H1 (cell line): ENCODE measurements around the gene BEAN1. TPM values are rescaled to one million over a fixed set of nuclear protein-coding genes. Genes with fewer than 3 reads are reported as not detected.

Experiments
- CTCF ChIA-PET: fragments of 300-600 bp; sonication (Branson Sonifier 250); formaldehyde crosslinking; loops from one replicate; lab custom pipeline; 2021; ENCODE audit not compliant: partially characterized antibody; lab: Charles Lee
- POLR2A ChIA-PET: fragments of 300-600 bp; sonication (Branson Sonifier 250); formaldehyde crosslinking; loops from one replicate; lab custom pipeline; 2021; ENCODE audit warnings: inconsistent platforms; ENCODE audit not compliant: partially characterized antibody; lab: Charles Lee
- DNase-seq, 2 experiments: peaks; one replicate each; pipeline versions ENCODE4 v3.0.0 to v3.0.0-alpha.2; 2010 to 2022; ENCODE audit warnings: low spot score in 2 of 2, low read depth in 1 of 2, mixed read lengths in 1 of 2
- FAIRE-seq: peaks from 2 replicates; lab custom pipeline; 2011; peaks lifted over from hg19 to GRCh38; lab: Jason Lieb, UNC
- H2AFZ ChIP-seq: 2 replicates; pipeline ENCODE4 v1.8.1; 2012; ENCODE audit warnings: low read length, inconsistent platforms
- H2AK5ac ChIP-seq: 2 replicates; pipeline ENCODE4 v1.6.1; 2013; ENCODE audit warnings: low read depth, low read length
- H2BK120ac ChIP-seq: replicated peaks from 2 replicates; pipeline ENCODE3; 2013; ENCODE audit warnings: low read depth, low read length, inconsistent platforms
- H2BK12ac ChIP-seq: 2 replicates; pipeline ENCODE4 v1.6.1; 2013; ENCODE audit warnings: low read depth, low read length
- H2BK15ac ChIP-seq: 2 replicates; pipeline ENCODE4 v1.6.1; 2013; ENCODE audit warnings: low read length
- H2BK20ac ChIP-seq: 2 replicates; pipeline ENCODE4 v1.6.1; 2013; ENCODE audit warnings: low read length
- H2BK5ac ChIP-seq: 2 replicates; pipeline ENCODE4 v1.6.1; 2013; ENCODE audit warnings: low read depth, low read length
- H3K14ac ChIP-seq: 2 replicates; pipeline ENCODE4 v1.6.1; 2013; ENCODE audit warnings: inconsistent platforms; ENCODE audit not compliant: insufficient read length
- H3K18ac ChIP-seq: 2 replicates; pipeline ENCODE4 v1.6.1; 2013; ENCODE audit warnings: low read length; ENCODE audit errors: extremely low read depth
- H3K23ac ChIP-seq: 2 replicates; pipeline ENCODE4 v1.6.1; 2013; ENCODE audit warnings: inconsistent platforms; ENCODE audit not compliant: insufficient read length
- H3K23me2 ChIP-seq: 2 replicates; pipeline ENCODE4 v1.6.1; 2013; ENCODE audit warnings: low read depth, low read length
- H3K27ac ChIP-seq: 2 replicates; pipeline ENCODE4 v1.6.1; 2011; ENCODE audit warnings: low read depth, low read length, inconsistent platforms
- H3K27me3 ChIP-seq, 4 experiments: replicated peaks in 1 of 4; 1 replicate in 1 of 4; 2 replicates in 3 of 4; pipeline versions ENCODE4 v1.6.1 to v1.8.1; 2011 to 2013; ENCODE audit warnings: low read length in 3 of 4, mild to moderate bottlenecking in 3 of 4, inconsistent platforms in 2 of 4, mixed read lengths in 2 of 4, moderate library complexity in 1 of 4; ENCODE audit not compliant: control insufficient read depth in 3 of 4, insufficient read depth in 3 of 4; ENCODE audit errors: extremely low read depth in 1 of 4
- H3K36me3 ChIP-seq, 4 experiments: 2 replicates each; pipeline versions ENCODE4 v1.6.1 to v1.8.1; 2011 to 2013; ENCODE audit warnings: mild to moderate bottlenecking in 4 of 4, low read length in 3 of 4, moderate library complexity in 2 of 4, control low read depth in 1 of 4, inconsistent platforms in 1 of 4; ENCODE audit not compliant: insufficient read depth in 4 of 4, control insufficient read depth in 2 of 4
- H3K4ac ChIP-seq: replicated peaks from 2 replicates; pipeline ENCODE3; 2013; ENCODE audit warnings: low read length, low read depth, mixed read lengths, inconsistent platforms; ENCODE audit not compliant: insufficient read length
- H3K4me1 ChIP-seq, 4 experiments: replicated peaks in 1 of 4; 1 replicate in 1 of 4; 2 replicates in 3 of 4; pipeline versions ENCODE4 v1.6.1 to v1.8.1; 2011 to 2013; ENCODE audit warnings: low read length in 3 of 4, inconsistent platforms in 2 of 4, mixed read lengths in 1 of 4; ENCODE audit not compliant: insufficient read depth in 4 of 4, control insufficient read depth in 3 of 4
- H3K4me2 ChIP-seq, 2 experiments: 2 replicates each; pipeline versions ENCODE4 v1.6.1 to v1.8.1; 2011 to 2013; ENCODE audit warnings: low read depth in 2 of 2, low read length in 2 of 2, control low read depth in 1 of 2, inconsistent platforms in 1 of 2, mild to moderate bottlenecking in 1 of 2; ENCODE audit not compliant: insufficient read depth in 1 of 2
- H3K4me3 ChIP-seq, 4 experiments: fragments of 200-600, 300-600 bp in 1 of 4; sonication (generic), shearing (Covaris generic), sonication (Bioruptor Twin) in 1 of 4; 2 replicates each; pipeline versions ENCODE4 v1.5.1 to v1.8.1; 2011 to 2016; ENCODE audit warnings: low read length in 4 of 4, low read depth in 3 of 4, control low read depth in 2 of 4, inconsistent platforms in 2 of 4, mild to moderate bottlenecking in 2 of 4, mixed read lengths in 1 of 4, moderate library complexity in 1 of 4; ENCODE audit not compliant: insufficient read depth in 2 of 4; ENCODE audit errors: extremely low read depth in 1 of 4
- H3K56ac ChIP-seq: replicated peaks from 2 replicates; pipeline ENCODE3; 2013; ENCODE audit warnings: low read depth, mild to moderate bottlenecking, mixed read lengths, low read length, inconsistent platforms; ENCODE audit not compliant: insufficient read length
- H3K79me1 ChIP-seq: 2 replicates; pipeline ENCODE4 v1.6.1; 2013; ENCODE audit warnings: low read depth, low read length, control low read depth
- H3K79me2 ChIP-seq, 2 experiments: 2 replicates each; pipeline versions ENCODE4 v1.6.1 to v1.8.1; 2012 to 2013; ENCODE audit warnings: low read length in 2 of 2, mild to moderate bottlenecking in 2 of 2, inconsistent platforms in 1 of 2; ENCODE audit not compliant: insufficient read depth in 2 of 2, control insufficient read depth in 1 of 2
- H3K9ac ChIP-seq, 4 experiments: replicated peaks in 1 of 4; 1 replicate in 1 of 4; 2 replicates in 3 of 4; pipeline versions ENCODE4 v1.6.1 to v1.8.1; 2011 to 2013; ENCODE audit warnings: low read depth in 3 of 4, low read length in 3 of 4, control low read depth in 2 of 4, mild to moderate bottlenecking in 2 of 4, moderate library complexity in 2 of 4, inconsistent platforms in 1 of 4; ENCODE audit errors: extremely low read depth in 1 of 4
- H3K9me3 ChIP-seq, 2 experiments: 2 replicates each; pipeline versions ENCODE4 v1.6.1 to v1.8.1; 2012 to 2013; ENCODE audit warnings: mild to moderate bottlenecking in 2 of 2, moderate library complexity in 2 of 2, control low read depth in 1 of 2, inconsistent platforms in 1 of 2, low read depth in 1 of 2, low read length in 1 of 2, mixed read lengths in 1 of 2; ENCODE audit not compliant: insufficient read depth in 2 of 2
- H4K20me1 ChIP-seq, 2 experiments: replicated peaks in 1 of 2; 2 replicates each; pipeline versions ENCODE3 to v1.8.1; 2011 to 2013; ENCODE audit warnings: inconsistent platforms in 2 of 2, low read length in 2 of 2, mild to moderate bottlenecking in 1 of 2; ENCODE audit not compliant: insufficient read depth in 2 of 2, control insufficient read depth in 1 of 2
- H4K5ac ChIP-seq: 2 replicates; pipeline ENCODE4 v1.6.1; 2013; ENCODE audit warnings: low read length, low read depth, mixed read lengths, inconsistent platforms; ENCODE audit not compliant: insufficient read length
- H4K8ac ChIP-seq: 2 replicates; pipeline ENCODE4 v1.8.0; 2013; ENCODE audit warnings: mild to moderate bottlenecking, moderate library complexity, low read length, inconsistent platforms; ENCODE audit not compliant: insufficient read depth; ENCODE audit errors: extremely low read depth
- H4K91ac ChIP-seq: replicated peaks from 2 replicates; pipeline ENCODE3; 2013; ENCODE audit warnings: low read length, mixed read lengths, inconsistent platforms; ENCODE audit not compliant: insufficient read length
- CREB1 ChIP-seq: IDR thresholded peaks from 2 replicates; pipeline ENCODE4 v1.6.1; 2012; ENCODE audit warnings: inconsistent platforms
- CTBP2 ChIP-seq: IDR thresholded peaks from 2 replicates; pipeline ENCODE4 v1.7.0; 2011; ENCODE audit warnings: borderline replicate concordance, mild to moderate bottlenecking, moderate library complexity, mixed read lengths, low read length; ENCODE audit not compliant: insufficient read depth, insufficient read length
- MAFK ChIP-seq: IDR thresholded peaks from 2 replicates; pipeline ENCODE4 v1.6.1; 2012; ENCODE audit warnings: low read depth, mild to moderate bottlenecking, improper control_type of control experiment, low read length
- RBBP5 ChIP-seq: IDR thresholded peaks from 2 replicates; pipeline ENCODE4 v1.7.1; 2012; ENCODE audit warnings: low read depth, mild to moderate bottlenecking, inconsistent platforms, low read length, moderate library complexity, borderline replicate concordance
- SAP30 ChIP-seq: fragments of 300-600 bp; sonication (generic); IDR thresholded peaks from 2 replicates; pipeline ENCODE4 v1.7.1; 2012; ENCODE audit warnings: low read length, moderate library complexity, mild to moderate bottlenecking, inconsistent platforms; ENCODE audit not compliant: insufficient read depth, insufficient replicate concordance
- SP1 ChIP-seq: IDR thresholded peaks from 2 replicates; pipeline ENCODE4 v1.6.1; 2011; ENCODE audit warnings: low read depth, low read length
- SRF ChIP-seq: IDR thresholded peaks from 2 replicates; pipeline ENCODE4 v1.6.1; 2011; ENCODE audit warnings: mild to moderate bottlenecking, low read depth, low read length, moderate library complexity
- TBP ChIP-seq: IDR thresholded peaks from 2 replicates; pipeline ENCODE4 v1.6.1; 2011; ENCODE audit warnings: low read depth, low read length, improper control_type of control experiment
- WGBS, 2 experiments: shearing (Covaris generic) in 1 of 2; methylation state at CpG; one replicate each; pipeline versions ENCODE4 v1.1.6 to v1.1.7; 2013 to 2015; ENCODE audit warnings: low lambda C conversion rate in 2 of 2, mixed read lengths in 2 of 2, inconsistent platforms in 1 of 2, low coverage in 1 of 2, missing lambda C conversion rate in 1 of 2; ENCODE audit not compliant: insufficient replicate concordance in 2 of 2, insufficient coverage in 1 of 2, insufficient read length in 1 of 2; ENCODE audit errors: extremely low coverage in 1 of 2, missing lambda C conversion rate in 1 of 2; 5-methylcytosine and 5-hydroxymethylcytosine counted together
- polyA plus RNA-seq, 7 experiments: library from polyadenylated mRNA; depleted of rRNA in 3 of 7; stranded (reverse) in 5 of 7; unstranded in 2 of 7; fragments of >200 nt in 5 of 7; fragments of 200-250 nt in 2 of 7; gene quantifications; 1 replicate in 5 of 7; 2 replicates in 1 of 7; 4 replicates in 1 of 7; pipeline versions ENCODE4 v1.2.1 to v1.2.3, GENCODE V29; 2011 to 2013; ENCODE audit warnings: missing spikeins in 2 of 7, mixed read lengths in 2 of 7
- total RNA-seq: library from RNA; stranded (reverse); fragmentation: NEBNext Ultra II Directional; extraction: Animal tissue kit (Norgen Biotek cat#: 25700); gene quantifications from 2 replicates; pipeline ENCODE4 v1.2.1, GENCODE V29; 2021

Gene BEAN1
- total and polyA plus RNA-seq, 2 of the 8 experiments (the other 6 are each of a cell fraction or from before 2014, with no cell fraction given): 0.08 TPM; not detected in 1

DNA sequence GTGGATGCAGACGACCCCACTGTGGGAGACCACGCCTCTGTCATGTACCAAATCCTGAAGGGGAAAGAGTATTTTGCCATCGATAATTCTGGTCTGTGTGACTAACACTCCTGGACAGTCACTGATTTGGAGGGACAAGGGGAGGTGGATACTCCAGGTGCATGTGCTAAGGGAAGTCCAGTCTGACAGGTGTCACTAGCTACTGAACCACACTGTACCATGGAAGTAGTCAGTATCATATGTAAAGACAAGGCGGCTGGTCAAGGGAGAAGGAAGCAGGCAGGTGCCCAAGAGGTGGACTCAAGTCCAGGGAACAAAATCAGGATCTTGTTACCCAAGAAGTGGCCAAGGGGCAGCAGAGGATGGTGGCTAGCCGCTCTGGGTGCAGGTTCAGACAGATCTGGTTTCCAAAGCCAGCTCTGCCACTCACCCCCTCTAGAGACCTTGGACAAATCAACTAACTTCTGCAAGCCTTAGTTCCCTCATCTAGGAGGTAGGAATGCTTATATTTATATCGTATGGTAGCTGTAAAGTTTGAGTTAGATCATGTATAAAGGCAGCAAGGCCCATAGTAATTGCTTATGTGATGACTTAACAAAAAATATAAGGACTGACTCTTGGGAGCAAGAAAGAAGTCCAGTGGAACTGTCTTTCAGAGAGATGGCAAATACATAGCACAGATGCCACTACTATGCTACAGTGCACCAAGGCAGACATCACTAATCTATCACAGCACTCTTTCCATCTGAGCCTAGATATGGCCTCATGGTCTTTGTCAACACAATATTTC is 38.5 kb upstream of the BEAN1 start:
- Histone ChIP-seq H3K27ac (no peak overlapping the region), H2BK15ac (no peak overlapping the region), H3K79me1 (no peaks in the 10 kb centered on the region), H2BK20ac (no peak overlapping the region), H3K4ac (no peak overlapping the region), H4K91ac (no peak overlapping the region), H3K56ac (no peak overlapping the region), H3K23ac (no peak overlapping the region), H2BK12ac (no peak overlapping the region), H3K4me2 (no peak overlapping the region), H3K36me3 (no peaks in the 10 kb centered on the region), H3K23me2 (no peaks in the 10 kb centered on the region; the same call in 1 of the 2 replicates), H3K9me3 (no peaks in the 10 kb centered on the region), H2BK5ac (no peak overlapping the region), H2BK120ac (no peak overlapping the region), H3K9ac (no peak overlapping the region), H3K4me3 (no peak overlapping the region), H4K20me1 (no peaks in the 10 kb centered on the region), H3K27me3 (no peaks in the 10 kb centered on the region), H3K79me2 (no peaks in the 10 kb centered on the region), H4K8ac (peak overlapping the region; percentile 7; the same call in 1 of the 2 replicates), H3K18ac (no peak overlapping the region), H3K14ac (no peak overlapping the region), H2AFZ (no peak overlapping the region), H3K4me1 (no peaks in the 10 kb centered on the region), H2AK5ac (no peak overlapping the region), H4K5ac (no peak overlapping the region)
- no peak for FAIRE-seq
- TF ChIP-seq CREB1 (no peak), SRF (no peak), MAFK (no peak), RBBP5 (no peak), SAP30 (no peak), TBP (no peak), SP1 (no peak), CTBP2 (no peak)
- CTCF ChIA-PET: interaction anchor here (0.7 to 2.2 kb wide), 4 partner anchors 16 to 43 kb away, joined by 3 to 10 read pairs (median 7); no protein-coding TSS in a partner anchor
- POLR2A ChIA-PET: interaction anchor here (0.6 kb wide), 1 partner anchor 494 kb away, joined by 3 read pairs; no protein-coding TSS in a partner anchor
- DNase-seq: no peak
- WGBS, 2 experiments: 91% methylated on average over 6 of the region's 6 CpGs; no CpG with 5 or more reads in 1 of the 2 experiments
